H9 (cell line): ENCODE results near the gene EPHA4. TPM values are rescaled to one million over a fixed set of nuclear protein-coding genes. Genes with fewer than 3 reads are reported as not detected.

Experiments used
- DNase-seq: peaks from one replicate; pipeline ENCODE4 v3.0.0-alpha.2; 2017
- H2AFZ ChIP-seq: one replicate; pipeline ENCODE4 v1.6.1; 2013; ENCODE audit warnings: mild to moderate bottlenecking, low read length, control low read depth, moderate library complexity
- H2AK5ac ChIP-seq: 2 replicates; pipeline ENCODE4 v1.6.1; 2013; ENCODE audit warnings: low read length, control low read depth, mixed read lengths; ENCODE audit not compliant: insufficient read length
- H2BK120ac ChIP-seq: one replicate; pipeline ENCODE4 v1.6.1; 2013; ENCODE audit warnings: low read depth, mild to moderate bottlenecking, low read length, control low read depth, inconsistent platforms; ENCODE audit not compliant: poor library complexity, severe bottlenecking
- H2BK12ac ChIP-seq: 2 replicates; pipeline ENCODE4 v1.6.1; 2013; ENCODE audit warnings: low read length, control low read depth, mixed read lengths, low read depth; ENCODE audit not compliant: insufficient read length
- H2BK15ac ChIP-seq: 2 replicates; pipeline ENCODE4 v1.6.1; 2013; ENCODE audit warnings: low read depth, low read length, control low read depth
- H2BK20ac ChIP-seq: one replicate; pipeline ENCODE4 v1.6.1; 2013; ENCODE audit warnings: low read depth, mild to moderate bottlenecking, low read length, control low read depth, inconsistent platforms; ENCODE audit not compliant: poor library complexity, severe bottlenecking
- H2BK5ac ChIP-seq: 2 replicates; pipeline ENCODE4 v1.6.1; 2013; ENCODE audit warnings: low read length, control low read depth, mixed read lengths; ENCODE audit not compliant: insufficient read length
- H3K14ac ChIP-seq: 2 replicates; pipeline ENCODE4 v1.6.1; 2013; ENCODE audit warnings: low read length, control low read depth; ENCODE audit not compliant: insufficient read depth
- H3K18ac ChIP-seq: 2 replicates; pipeline ENCODE4 v1.6.1; 2013; ENCODE audit warnings: low read depth, mild to moderate bottlenecking, mixed read lengths, low read length, control low read depth; ENCODE audit not compliant: insufficient read length
- H3K23ac ChIP-seq: 2 replicates; pipeline ENCODE4 v1.6.1; 2013; ENCODE audit warnings: low read length, control low read depth, mixed read lengths, low read depth; ENCODE audit not compliant: insufficient read length
- H3K23me2 ChIP-seq: 2 replicates; pipeline ENCODE4 v1.6.1; 2013; ENCODE audit warnings: low read depth, mild to moderate bottlenecking, mixed read lengths, low read length, control low read depth; ENCODE audit not compliant: insufficient read length, poor library complexity, severe bottlenecking
- H3K27ac ChIP-seq: 2 replicates; pipeline ENCODE4 v1.5.1; 2013; ENCODE audit warnings: low read length, control low read depth, mixed read lengths, low read depth; ENCODE audit not compliant: insufficient read length
- H3K27me3 ChIP-seq: 2 replicates; pipeline ENCODE4 v1.6.1; 2013; ENCODE audit warnings: low read length, control low read depth, inconsistent platforms; ENCODE audit not compliant: insufficient read depth
- H3K4ac ChIP-seq: 2 replicates; pipeline ENCODE4 v1.6.1; 2013; ENCODE audit warnings: low read depth, mild to moderate bottlenecking, control low read depth, inconsistent platforms, low read length, moderate library complexity
- H3K4me1 ChIP-seq: 2 replicates; pipeline ENCODE4 v1.6.1; 2013; ENCODE audit warnings: low read length, control low read depth, inconsistent platforms; ENCODE audit not compliant: insufficient read depth
- H3K4me2 ChIP-seq: 2 replicates; pipeline ENCODE4 v1.6.1; 2013; ENCODE audit warnings: low read length, control low read depth, mixed read lengths; ENCODE audit not compliant: insufficient read length, insufficient read depth
- H3K56ac ChIP-seq: 2 replicates; pipeline ENCODE4 v1.6.1; 2013; ENCODE audit warnings: low read depth, mild to moderate bottlenecking, mixed read lengths, low read length, control low read depth; ENCODE audit not compliant: insufficient read length
- H3K79me1 ChIP-seq: 2 replicates; pipeline ENCODE4 v1.6.1; 2013; ENCODE audit warnings: low read depth, mild to moderate bottlenecking, moderate library complexity, low read length, control low read depth, inconsistent platforms; ENCODE audit not compliant: insufficient read depth, poor library complexity, severe bottlenecking
- H3K79me2 ChIP-seq: 2 replicates; pipeline ENCODE4 v1.6.1; 2013; ENCODE audit warnings: low read length, control low read depth, inconsistent platforms; ENCODE audit not compliant: insufficient read depth
- H3K9ac ChIP-seq: 2 replicates; pipeline ENCODE4 v1.6.1; 2013; ENCODE audit warnings: low read length, control low read depth, mixed read lengths; ENCODE audit not compliant: insufficient read length; ENCODE audit errors: extremely low read depth
- H3K9me3 ChIP-seq: one replicate; pipeline ENCODE4 v1.6.1; 2013; ENCODE audit warnings: low read depth, low read length, inconsistent platforms; ENCODE audit not compliant: control insufficient read depth
- H3T11ph ChIP-seq: one replicate; pipeline ENCODE4 v1.6.1; 2013; ENCODE audit warnings: mild to moderate bottlenecking, low read length, control low read depth, inconsistent platforms
- H4K20me1 ChIP-seq: one replicate; pipeline ENCODE4 v1.6.1; 2013; ENCODE audit not compliant: control insufficient read depth, insufficient read length, insufficient read depth
- H4K5ac ChIP-seq: 2 replicates; pipeline ENCODE4 v1.6.1; 2013; ENCODE audit warnings: low read depth, mild to moderate bottlenecking, mixed read lengths, low read length, control low read depth; ENCODE audit not compliant: insufficient read length
- H4K8ac ChIP-seq: replicated peaks from 2 replicates; pipeline ENCODE4 v1.6.1; 2013; ENCODE audit warnings: low read length, control low read depth, mixed read lengths, low read depth; ENCODE audit not compliant: insufficient read length
- H4K91ac ChIP-seq: 2 replicates; pipeline ENCODE4 v1.6.1; 2013; ENCODE audit warnings: low read depth, mild to moderate bottlenecking, moderate library complexity, mixed read lengths, low read length, control low read depth; ENCODE audit not compliant: insufficient read length
- H3K27ac Mint-ChIP-seq, 3 experiments: 2 replicates in 2 of 3; 3 replicates in 1 of 3; pipeline ENCODE4 v1.8.0; 2020 to 2021; ENCODE audit warnings: mixed read lengths in 3 of 3, mild to moderate bottlenecking in 1 of 3, moderate library complexity in 1 of 3
- H3K27me3 Mint-ChIP-seq: 2 replicates; pipeline ENCODE4 v1.8.0; 2021; ENCODE audit warnings: low read depth, mild to moderate bottlenecking, moderate library complexity, mixed read lengths
- H3K36me3 Mint-ChIP-seq, 3 experiments: 2 replicates in 2 of 3; 3 replicates in 1 of 3; pipeline ENCODE4 v1.8.0; 2020 to 2021; ENCODE audit warnings: low read depth in 3 of 3, mixed read lengths in 3 of 3; ENCODE audit not compliant: insufficient read depth in 1 of 3
- H3K4me1 Mint-ChIP-seq, 2 experiments: 2 replicates each; pipeline ENCODE4 v1.8.0; 2020; ENCODE audit warnings: mixed read lengths in 2 of 2
- H3K4me3 Mint-ChIP-seq, 2 experiments: 2 replicates in 1 of 2; 3 replicates in 1 of 2; pipeline ENCODE4 v1.8.0; 2020 to 2021; ENCODE audit warnings: mild to moderate bottlenecking in 2 of 2, mixed read lengths in 2 of 2, moderate library complexity in 1 of 2
- H3K9me3 Mint-ChIP-seq, 2 experiments: 2 replicates in 1 of 2; 3 replicates in 1 of 2; pipeline ENCODE4 v1.8.0; 2020; ENCODE audit warnings: mild to moderate bottlenecking in 2 of 2, mixed read lengths in 2 of 2, moderate library complexity in 1 of 2
- WGBS: extraction: QIAGEN DNeasy Blood & Tissue Kit; methylation state at CpG from one replicate; pipeline ENCODE4 v1.1.7; 2013; ENCODE audit warnings: missing lambda C conversion rate, low lambda C conversion rate, mixed read lengths; ENCODE audit not compliant: insufficient read length; ENCODE audit errors: extremely low coverage; 5-methylcytosine and 5-hydroxymethylcytosine counted together
- total RNA-seq: library from RNA; stranded (reverse); gene quantifications from 2 replicates; pipeline ENCODE4 v1.2.1, GENCODE V29; 2021
- TF ChIP-seq, protein P1 (sequence below): fragments of 200-600 bp; sonication (generic); conservative IDR thresholded peaks from 3 replicates; pipeline ENCODE4 v1.8.0; 2021; ENCODE audit warnings: antibody characterized with exemption, mild to moderate bottlenecking

Gene EPHA4
- total RNA-seq, 1 experiment from 2014 or later, result 25.1 TPM

DNA sequence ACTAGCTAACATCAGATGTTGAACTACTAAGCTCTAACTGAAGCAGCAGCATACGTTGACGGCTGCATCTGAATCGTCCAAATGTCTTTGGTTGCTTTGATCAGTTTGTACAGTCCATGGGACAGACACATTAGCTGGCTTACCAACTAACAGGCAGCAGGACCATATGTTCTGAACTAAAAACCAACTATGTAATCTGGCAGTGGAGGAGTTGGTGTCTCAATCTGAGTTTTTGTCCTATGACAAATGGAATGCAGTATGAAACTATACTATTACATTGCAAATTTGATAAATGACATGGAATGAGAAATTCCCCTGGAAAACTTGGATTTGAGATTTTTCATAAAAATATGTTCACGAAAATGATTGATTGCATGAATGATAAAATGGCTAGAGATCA lies 79.5 kb downstream of the EPHA4 start:
- H3K56ac ChIP-seq, result no peak overlapping the region
- no peaks in the 10 kb centered on the region for H3K23me2 ChIP-seq
- no peak overlapping the region for H2AK5ac ChIP-seq
- no peak overlapping the region for H3K9ac ChIP-seq
- no peak for DNase-seq
- H3K4me1 ChIP-seq, result 0 out of 2 replicates have a peak, but pooled peaks cover 2% of the 10 kb centered on the region
- H3K23ac ChIP-seq, result no peak overlapping the region
- no peak overlapping the region for H2BK12ac ChIP-seq
- Mint-ChIP-seq H3K4me3 (no peak overlapping the region), H3K4me1 (peaks cover 13 to 50% of the 10 kb centered on the region in 2 experiments), H3K36me3 (peaks cover 0 to 20% (median 2%) of the 10 kb centered on the region in 3 experiments; a peak in 3 of 7 replicates), H3K9me3 (no peaks in the 10 kb centered on the region), H3K27ac (no peak overlapping the region), H3K27me3 (no peaks in the 10 kb centered on the region; the same call in 1 of the 2 replicates)
- H3K4ac ChIP-seq, result no peak overlapping the region
- H2BK15ac ChIP-seq, result no peak overlapping the region
- H3K79me2 ChIP-seq, result no peaks in the 10 kb centered on the region
- no peak overlapping the region for H2BK5ac ChIP-seq
- no peak overlapping the region for H2AFZ ChIP-seq
- H4K8ac ChIP-seq, result no peak overlapping the region
- H2BK20ac ChIP-seq, result no peak overlapping the region
- H4K5ac ChIP-seq, result no peak overlapping the region
- H3K27me3 ChIP-seq, result no peaks in the 10 kb centered on the region
- H3K4me2 ChIP-seq, result no peak overlapping the region
- H2BK120ac ChIP-seq, result no peak overlapping the region
- no peak overlapping the region for H3K14ac ChIP-seq
- no peak overlapping the region for H4K91ac ChIP-seq
- H3T11ph ChIP-seq, result no peak overlapping the region
- no peaks in the 10 kb centered on the region for H3K79me1 ChIP-seq
- H3K9me3 ChIP-seq, result no peaks in the 10 kb centered on the region
- WGBS, result no CpG with 5 or more reads among the region's 4 CpGs
- H3K18ac ChIP-seq, result no peak overlapping the region
- H4K20me1 ChIP-seq, result no peaks in the 10 kb centered on the region
- H3K27ac ChIP-seq, result no peak overlapping the region
- TF ChIP-seq, protein P1, sequence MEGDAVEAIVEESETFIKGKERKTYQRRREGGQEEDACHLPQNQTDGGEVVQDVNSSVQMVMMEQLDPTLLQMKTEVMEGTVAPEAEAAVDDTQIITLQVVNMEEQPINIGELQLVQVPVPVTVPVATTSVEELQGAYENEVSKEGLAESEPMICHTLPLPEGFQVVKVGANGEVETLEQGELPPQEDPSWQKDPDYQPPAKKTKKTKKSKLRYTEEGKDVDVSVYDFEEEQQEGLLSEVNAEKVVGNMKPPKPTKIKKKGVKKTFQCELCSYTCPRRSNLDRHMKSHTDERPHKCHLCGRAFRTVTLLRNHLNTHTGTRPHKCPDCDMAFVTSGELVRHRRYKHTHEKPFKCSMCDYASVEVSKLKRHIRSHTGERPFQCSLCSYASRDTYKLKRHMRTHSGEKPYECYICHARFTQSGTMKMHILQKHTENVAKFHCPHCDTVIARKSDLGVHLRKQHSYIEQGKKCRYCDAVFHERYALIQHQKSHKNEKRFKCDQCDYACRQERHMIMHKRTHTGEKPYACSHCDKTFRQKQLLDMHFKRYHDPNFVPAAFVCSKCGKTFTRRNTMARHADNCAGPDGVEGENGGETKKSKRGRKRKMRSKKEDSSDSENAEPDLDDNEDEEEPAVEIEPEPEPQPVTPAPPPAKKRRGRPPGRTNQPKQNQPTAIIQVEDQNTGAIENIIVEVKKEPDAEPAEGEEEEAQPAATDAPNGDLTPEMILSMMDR, result no peak
